ENCODE measurements around the gene WDR5. TPM values are rescaled to one million over a fixed set of nuclear protein-coding genes. Genes with fewer than 3 reads are reported as not detected.

WDR5 gene
- total RNA-seq, 1 donor from 2014 or later: 17.7 TPM

DNA sequence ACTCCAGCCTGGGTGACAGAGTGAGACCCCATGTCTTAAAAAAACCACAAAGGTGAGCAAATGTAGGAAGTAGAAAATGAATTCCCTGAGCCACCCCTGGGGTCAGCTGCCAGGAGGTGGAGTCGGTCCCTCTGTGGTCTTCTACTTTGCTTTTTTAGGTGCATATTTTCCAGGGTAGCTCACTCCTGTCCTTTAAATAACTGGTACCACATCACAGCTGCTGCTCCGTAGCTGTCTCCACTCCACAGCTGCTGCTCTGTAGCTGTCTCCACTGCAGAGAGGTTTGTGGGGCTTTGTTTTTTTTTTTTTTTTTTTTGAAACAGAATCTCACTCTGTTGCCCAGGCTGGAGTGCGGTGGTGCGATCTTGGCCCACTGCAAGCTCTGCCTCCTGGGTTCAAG lies 8.9 kb downstream of the WDR5 start:
- Histone ChIP-seq H3K27ac (replicated peaks) (no peak overlapping the region), H3K27me3 (ENCODE audit: low read depth) (no peaks in the 10 kb centered on the region), H3K4me3 (no peak overlapping the region), H3K9me3 (replicated peaks) (no peaks in the 10 kb centered on the region), H3K4me1 (no peaks in the 10 kb centered on the region), H3K36me3 (peaks cover 96% of the 10 kb centered on the region)
- intact Hi-C loops (cut with micrococcal nuclease): no loop called here
- no peak for TF ChIP-seq CTCF (IDR thresholded peaks at IDR 0.05; ENCODE audit: borderline replicate concordance)
- DNase-seq: no peak

DNA sequence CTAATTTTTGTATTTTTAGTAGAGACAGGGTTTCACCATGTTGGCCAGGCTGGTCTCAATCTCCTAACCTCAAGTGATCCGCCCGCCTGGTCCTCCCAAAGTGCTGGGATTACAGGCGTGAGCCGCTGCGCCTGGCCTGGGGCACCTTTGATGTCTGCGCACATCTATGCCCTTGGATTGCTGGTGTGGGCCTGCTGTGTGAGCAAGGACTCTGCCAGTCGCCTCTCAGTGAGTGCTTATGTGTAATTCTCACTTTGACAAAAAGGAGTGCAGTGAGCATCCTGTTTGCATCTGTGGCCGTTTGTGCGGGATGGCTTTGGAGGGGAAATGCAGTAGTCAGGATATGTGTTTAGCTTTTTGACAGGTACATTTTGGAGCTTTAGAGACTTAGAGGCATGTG lies 9.4 kb downstream of the WDR5 start:
- Histone ChIP-seq H3K4me1 (no peaks in the 10 kb centered on the region), H3K27me3 (ENCODE audit: low read depth) (no peaks in the 10 kb centered on the region), H3K27ac (replicated peaks) (no peak overlapping the region), H3K36me3 (peaks cover 96% of the 10 kb centered on the region), H3K4me3 (no peak overlapping the region), H3K9me3 (replicated peaks) (no peaks in the 10 kb centered on the region)
- intact Hi-C loops (cut with micrococcal nuclease): no loop called here
- TF ChIP-seq CTCF (IDR thresholded peaks at IDR 0.05; ENCODE audit: borderline replicate concordance): no peak
- no peak for DNase-seq

DNA sequence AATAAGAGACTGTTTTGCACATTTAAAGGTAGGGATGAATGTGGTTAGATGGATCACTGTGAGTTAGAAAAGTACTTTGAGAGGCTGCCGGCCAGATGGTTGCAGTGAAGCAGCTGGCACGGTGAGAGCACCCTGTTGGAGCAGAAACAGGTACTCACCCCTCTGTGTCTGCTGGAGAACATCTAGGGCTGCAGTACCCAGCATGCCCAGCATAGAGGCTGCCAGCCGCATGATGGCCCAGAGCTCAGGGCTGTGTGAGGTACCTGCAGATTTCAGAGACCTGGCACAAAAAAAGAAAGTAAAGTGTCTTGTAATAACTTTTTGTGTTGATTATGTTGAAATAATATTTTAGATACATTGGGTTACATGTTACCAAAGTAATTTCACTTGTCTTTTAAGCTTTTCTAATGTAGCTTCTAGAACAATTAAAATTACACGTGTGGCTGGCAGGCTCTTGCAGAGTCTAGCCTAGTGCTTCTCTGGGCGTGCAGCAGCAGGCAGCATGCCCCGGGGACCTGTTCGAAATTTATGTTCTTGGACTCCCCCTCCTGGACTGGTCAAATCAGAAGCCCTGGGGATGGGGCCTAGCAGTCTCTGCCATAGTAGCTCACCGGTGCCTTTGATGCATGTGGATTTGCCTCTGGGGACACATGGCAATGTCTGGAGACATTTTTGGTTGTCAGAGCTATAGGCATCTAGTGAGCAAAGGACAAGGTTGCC lies 11.1 kb downstream of the WDR5 start:
- H3K27me3 ChIP-seq (ENCODE audit: low read depth): no peaks in the 10 kb centered on the region
- no peak for DNase-seq
- peaks cover 96% of the 10 kb centered on the region for H3K36me3 ChIP-seq
- intact Hi-C loops (cut with micrococcal nuclease): no loop called here
- H3K4me3 ChIP-seq: no peak overlapping the region
- H3K4me1 ChIP-seq: no peaks in the 10 kb centered on the region
- TF ChIP-seq CTCF (IDR thresholded peaks at IDR 0.05; ENCODE audit: borderline replicate concordance): no peak
- no peak overlapping the region for H3K27ac ChIP-seq (replicated peaks)
- no peaks in the 10 kb centered on the region for H3K9me3 ChIP-seq (replicated peaks)

DNA sequence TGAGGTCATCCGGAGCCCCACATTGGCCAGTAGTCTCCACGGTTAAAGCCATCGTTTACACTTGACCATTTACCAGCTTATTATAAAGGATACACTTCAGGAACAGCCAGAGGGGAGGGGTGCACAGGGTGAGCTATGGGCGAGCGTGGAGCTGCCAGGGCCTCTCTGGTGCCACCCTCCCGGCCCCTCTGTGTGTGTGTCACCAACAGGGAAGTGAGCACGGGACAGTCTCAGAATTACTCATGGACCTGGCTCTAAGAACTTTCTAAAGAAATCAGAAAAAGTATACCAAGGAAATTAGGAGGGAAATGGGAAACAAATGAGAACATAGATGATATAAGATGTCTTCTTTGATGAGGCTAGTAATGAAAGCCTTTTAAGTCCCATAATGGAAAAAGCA lies 13.5 kb downstream of the WDR5 start:
- no peaks in the 10 kb centered on the region for H3K4me1 ChIP-seq
- DNase-seq: no peak
- no peaks in the 10 kb centered on the region for H3K9me3 ChIP-seq (replicated peaks)
- no peak for TF ChIP-seq CTCF (IDR thresholded peaks at IDR 0.05; ENCODE audit: borderline replicate concordance)
- peaks cover 97% of the 10 kb centered on the region for H3K36me3 ChIP-seq
- H3K4me3 ChIP-seq: no peak overlapping the region
- no peak overlapping the region for H3K27ac ChIP-seq (replicated peaks)
- H3K27me3 ChIP-seq (ENCODE audit: low read depth): no peaks in the 10 kb centered on the region
- intact Hi-C loops (cut with micrococcal nuclease): no loop called here

- Histone ChIP-seq H3K4me3 (no peak overlapping the region), H3K4me1 (no peaks in the 10 kb centered on the region), H3K27me3 (ENCODE audit: low read depth) (no peaks in the 10 kb centered on the region), H3K36me3 (peaks cover 99% of the 10 kb centered on the region), H3K27ac (replicated peaks) (no peak overlapping the region), H3K9me3 (replicated peaks) (no peaks in the 10 kb centered on the region)
- intact Hi-C loops (cut with micrococcal nuclease): no loop called here
- DNase-seq: no peak
- TF ChIP-seq CTCF (IDR thresholded peaks at IDR 0.05; ENCODE audit: borderline replicate concordance): no peak
Observed at GRCh38 chr9:134150557-134151214, 14.8 kb downstream of the WDR5 start.

All from left ventricle myocardium inferior (tissue), 1 donor.